CD4-positive, alpha-beta T cell (primary cell): ENCODE results near the gene DYNLL2. TPM values are rescaled to one million over a fixed set of nuclear protein-coding genes. Genes with fewer than 3 reads are reported as not detected.

Experiments
- ATAC-seq: fragments of 200-7000 bp; cut with Tn5 transposase; one replicate; pipeline ENCODE4 v1.10.0; 2022; ENCODE audit warnings: mild to moderate bottlenecking; ENCODE audit not compliant: poor library complexity
- CTCF ChIA-PET: fragments of 350-600 bp; sonication (Branson Sonifier 250); formaldehyde crosslinking; loops from one replicate; lab custom pipeline; 2021; ENCODE audit warnings: antibody characterized with exemption, inconsistent platforms; lab: Charles Lee
- POLR2A ChIA-PET: fragments of 350-600 bp; sonication (Branson Sonifier 250); formaldehyde crosslinking; loops from one replicate; lab custom pipeline; 2021; ENCODE audit warnings: antibody characterized with exemption, inconsistent platforms; lab: Charles Lee
- DNase-seq, 14 experiments: peaks; one replicate each; pipeline ENCODE4 v3.0.0-alpha.2; 2013 to 2020; ENCODE audit warnings: mixed read lengths in 2 of 14
- H3K27ac ChIP-seq, 2 donors: one replicate each; pipeline versions ENCODE4 v1.5.1 to v1.7.0; 2013; ENCODE audit warnings: low read length in 2 of 2, low read depth in 1 of 2, mild to moderate bottlenecking in 1 of 2
- H3K27me3 ChIP-seq, 2 experiments: 1 replicate in 1 of 2; 2 replicates in 1 of 2; pipeline versions ENCODE4 v1.6.1 to v1.7.0; 2013; ENCODE audit warnings: low read length in 2 of 2, control low read depth in 1 of 2, mild to moderate bottlenecking in 1 of 2, moderate library complexity in 1 of 2; ENCODE audit not compliant: insufficient read depth in 2 of 2, control insufficient read depth in 1 of 2
- H3K36me3 ChIP-seq: one replicate; pipeline ENCODE4 v1.6.1; 2013; ENCODE audit warnings: low read length, control low read depth; ENCODE audit not compliant: insufficient read depth
- H3K4me1 ChIP-seq: one replicate; pipeline ENCODE4 v1.6.1; 2013; ENCODE audit warnings: low read length, control low read depth; ENCODE audit not compliant: insufficient read depth
- H3K4me3 ChIP-seq: one replicate; pipeline ENCODE4 v1.5.1; 2013; ENCODE audit warnings: mild to moderate bottlenecking, low read length, moderate library complexity
- H3K9me3 ChIP-seq, 2 experiments: 1 replicate in 1 of 2; 2 replicates in 1 of 2; pipeline versions ENCODE4 v1.6.1 to v1.7.0; 2013; ENCODE audit warnings: low read length in 2 of 2, mild to moderate bottlenecking in 2 of 2, control low read depth in 1 of 2, moderate library complexity in 1 of 2; ENCODE audit not compliant: control insufficient read depth in 1 of 2, insufficient read depth in 1 of 2
- H3K27ac Mint-ChIP-seq: one replicate; pipeline ENCODE4 v1.8.0; 2020; ENCODE audit warnings: mixed read lengths
- H3K27me3 Mint-ChIP-seq: one replicate; pipeline ENCODE4 v1.8.0; 2021; ENCODE audit warnings: mixed read lengths
- H3K36me3 Mint-ChIP-seq: one replicate; pipeline ENCODE4 v1.8.0; 2021; ENCODE audit warnings: low read depth, mixed read lengths
- H3K4me1 Mint-ChIP-seq: one replicate; pipeline ENCODE4 v1.8.0; 2021; ENCODE audit warnings: low read depth, mixed read lengths
- H3K4me3 Mint-ChIP-seq: one replicate; pipeline ENCODE4 v1.8.0; 2020; ENCODE audit warnings: mild to moderate bottlenecking, mixed read lengths
- H3K9me3 Mint-ChIP-seq: one replicate; pipeline ENCODE4 v1.8.0; 2020; ENCODE audit warnings: mixed read lengths
- CTCF ChIP-seq: fragments of 200-600 bp; IDR thresholded peaks from one replicate; pipeline ENCODE4 v1.8.0; 2022; ENCODE audit warnings: antibody characterized with exemption, mild to moderate bottlenecking
- intact Hi-C, 2 experiments: fragments of 100-400 bp; cut with DNase I in 1 of 2; cut with micrococcal nuclease in 1 of 2; formaldehyde crosslinking; loops; one replicate each; pipeline versions ENCODE4 v1.15.1 to v1.9.0; 2023 to 2025; cut with DNase I, micrococcal nuclease
- total RNA-seq, 174 experiments: library from RNA in 2 of 174; stranded (reverse) in 2 of 174; gene quantifications; one replicate each; pipeline ENCODE4 v1.2.3 and lab custom pipeline; 2021 to 2026

Gene DYNLL2
- total RNA-seq, 2 experiments from 2014 or later: 30.9 to 32.2 TPM

- no peaks in the 10 kb centered on the region for H3K4me1 ChIP-seq
- H3K4me3 ChIP-seq: no peak overlapping the region
- Mint-ChIP-seq H3K27ac (no peak overlapping the region), H3K27me3 (peaks cover 10% of the 10 kb centered on the region), H3K4me3 (no peak overlapping the region), H3K9me3 (no peaks in the 10 kb centered on the region), H3K36me3 (no peaks in the 10 kb centered on the region), H3K4me1 (no peaks in the 10 kb centered on the region)
- H3K36me3 ChIP-seq: no peaks in the 10 kb centered on the region
- ChIA-PET POLR2A (no interaction called here), CTCF (no interaction called here)
- no peaks in the 10 kb centered on the region for H3K9me3 ChIP-seq
- DNase-seq (no peak), ATAC-seq (no peak)
- TF ChIP-seq CTCF: no peak
- H3K27me3 ChIP-seq: no peaks in the 10 kb centered on the region
- H3K27ac ChIP-seq: no peak overlapping the region
- intact Hi-C loops: no loop called here
Measured at GRCh38 chr17:58050966-58051365, 32.3 kb upstream of the DYNLL2 start.

GRCh38 chr17:58051468-58051867, 31.8 kb upstream of the DYNLL2 start:
- intact Hi-C loops: no loop called here
- no peaks in the 10 kb centered on the region for H3K9me3 ChIP-seq
- Mint-ChIP-seq H3K36me3 (no peaks in the 10 kb centered on the region), H3K4me3 (no peak overlapping the region), H3K4me1 (no peaks in the 10 kb centered on the region), H3K9me3 (no peaks in the 10 kb centered on the region), H3K27ac (no peak overlapping the region), H3K27me3 (peaks cover 6% of the 10 kb centered on the region)
- no peaks in the 10 kb centered on the region for H3K27me3 ChIP-seq
- H3K4me3 ChIP-seq: no peak overlapping the region
- no peak for TF ChIP-seq CTCF
- no peak overlapping the region for H3K27ac ChIP-seq
- H3K36me3 ChIP-seq: no peaks in the 10 kb centered on the region
- DNase-seq (no peak), ATAC-seq (no peak)
- CTCF ChIA-PET: no interaction called here
- no peaks in the 10 kb centered on the region for H3K4me1 ChIP-seq
- POLR2A ChIA-PET: no interaction called here

- Histone ChIP-seq H3K36me3 (no peaks in the 10 kb centered on the region), H3K4me1 (no peaks in the 10 kb centered on the region), H3K4me3 (no peak overlapping the region), H3K9me3 (no peaks in the 10 kb centered on the region), H3K27ac (no peak overlapping the region), H3K27me3 (no peaks in the 10 kb centered on the region)
- ATAC-seq: no peak
- Mint-ChIP-seq H3K27me3 (peaks cover 3% of the 10 kb centered on the region), H3K36me3 (no peaks in the 10 kb centered on the region), H3K4me3 (no peak overlapping the region), H3K27ac (no peak overlapping the region), H3K4me1 (no peaks in the 10 kb centered on the region), H3K9me3 (no peaks in the 10 kb centered on the region)
- CTCF ChIA-PET: no interaction called here
- POLR2A ChIA-PET: no interaction called here
- no peak for TF ChIP-seq CTCF
- intact Hi-C loops: no loop called here
- DNase-seq: no peak
Measured at GRCh38 chr17:58052407-58052806, 30.8 kb upstream of the DYNLL2 start.
